ENCODE data around the gene RAPGEF3. TPM values are rescaled to one million over a fixed set of nuclear protein-coding genes. Genes with fewer than 3 reads are reported as not detected.
A peak's percentile ranks its signal among the peaks of the same experiment; 100 is the strongest.

RAPGEF3 gene
- total and polyA plus RNA-seq, 2 of the 13 experiments (the other 11 are each of a cell fraction or from before 2014, with no cell fraction given): 0.07 TPM

- TF ChIP-seq ZNF883 (CRISPR knock-in tag; IDR thresholded peaks at IDR 0.05; ENCODE audit: not compliant biosample characterization) (peak; percentile 71), SATB2 (CRISPR knock-in tag; IDR thresholded peaks at IDR 0.05) (no peak), ZNF777 (CRISPR knock-in tag; IDR thresholded peaks at IDR 0.05) (peak; percentile 78), ZSCAN30 (CRISPR knock-in tag; IDR thresholded peaks at IDR 0.05) (no peak), ZNF350 (CRISPR knock-in tag; IDR thresholded peaks at IDR 0.05; ENCODE audit: borderline replicate concordance, low read depth) (peak; percentile 61; the same call in 1 of the 2 replicates), SALL2 (CRISPR knock-in tag; IDR thresholded peaks at IDR 0.05) (0 out of 2 replicates have a peak, but pooled peaks have one; percentile 59), FOXA3 (CRISPR knock-in tag; IDR thresholded peaks at IDR 0.05) (peak; percentile 26; the same call in 1 of the 2 replicates), MEF2D (CRISPR knock-in tag; IDR thresholded peaks at IDR 0.05) (no peak), AHDC1 (CRISPR knock-in tag; IDR thresholded peaks at IDR 0.05; ENCODE audit: borderline replicate concordance) (peak; percentile 40; the same call in 1 of the 2 replicates), KDM2A (CRISPR knock-in tag; IDR thresholded peaks at IDR 0.05; ENCODE audit: borderline replicate concordance, low read depth) (peak; percentile 87), TBX2 (CRISPR knock-in tag; IDR thresholded peaks at IDR 0.05; ENCODE audit: borderline replicate concordance) (peak; percentile 31; the same call in 1 of the 2 replicates), LBX2 (CRISPR knock-in tag; IDR thresholded peaks at IDR 0.05; ENCODE audit: borderline replicate concordance) (0 out of 2 replicates have a peak, but pooled peaks have one; percentile 59)
- TF ChIP-seq, protein P1, sequence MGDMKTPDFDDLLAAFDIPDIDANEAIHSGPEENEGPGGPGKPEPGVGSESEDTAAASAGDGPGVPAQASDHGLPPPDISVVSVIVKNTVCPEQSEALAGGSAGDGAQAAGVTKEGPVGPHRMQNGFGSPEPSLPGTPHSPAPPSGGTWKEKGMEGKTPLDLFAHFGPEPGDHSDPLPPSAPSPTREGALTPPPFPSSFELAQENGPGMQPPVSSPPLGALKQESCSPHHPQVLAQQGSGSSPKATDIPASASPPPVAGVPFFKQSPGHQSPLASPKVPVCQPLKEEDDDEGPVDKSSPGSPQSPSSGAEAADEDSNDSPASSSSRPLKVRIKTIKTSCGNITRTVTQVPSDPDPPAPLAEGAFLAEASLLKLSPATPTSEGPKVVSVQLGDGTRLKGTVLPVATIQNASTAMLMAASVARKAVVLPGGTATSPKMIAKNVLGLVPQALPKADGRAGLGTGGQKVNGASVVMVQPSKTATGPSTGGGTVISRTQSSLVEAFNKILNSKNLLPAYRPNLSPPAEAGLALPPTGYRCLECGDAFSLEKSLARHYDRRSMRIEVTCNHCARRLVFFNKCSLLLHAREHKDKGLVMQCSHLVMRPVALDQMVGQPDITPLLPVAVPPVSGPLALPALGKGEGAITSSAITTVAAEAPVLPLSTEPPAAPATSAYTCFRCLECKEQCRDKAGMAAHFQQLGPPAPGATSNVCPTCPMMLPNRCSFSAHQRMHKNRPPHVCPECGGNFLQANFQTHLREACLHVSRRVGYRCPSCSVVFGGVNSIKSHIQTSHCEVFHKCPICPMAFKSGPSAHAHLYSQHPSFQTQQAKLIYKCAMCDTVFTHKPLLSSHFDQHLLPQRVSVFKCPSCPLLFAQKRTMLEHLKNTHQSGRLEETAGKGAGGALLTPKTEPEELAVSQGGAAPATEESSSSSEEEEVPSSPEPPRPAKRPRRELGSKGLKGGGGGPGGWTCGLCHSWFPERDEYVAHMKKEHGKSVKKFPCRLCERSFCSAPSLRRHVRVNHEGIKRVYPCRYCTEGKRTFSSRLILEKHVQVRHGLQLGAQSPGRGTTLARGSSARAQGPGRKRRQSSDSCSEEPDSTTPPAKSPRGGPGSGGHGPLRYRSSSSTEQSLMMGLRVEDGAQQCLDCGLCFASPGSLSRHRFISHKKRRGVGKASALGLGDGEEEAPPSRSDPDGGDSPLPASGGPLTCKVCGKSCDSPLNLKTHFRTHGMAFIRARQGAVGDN (CRISPR knock-in tag; IDR thresholded peaks at IDR 0.05): peak; percentile 83
- TF ChIP-seq, protein P2, sequence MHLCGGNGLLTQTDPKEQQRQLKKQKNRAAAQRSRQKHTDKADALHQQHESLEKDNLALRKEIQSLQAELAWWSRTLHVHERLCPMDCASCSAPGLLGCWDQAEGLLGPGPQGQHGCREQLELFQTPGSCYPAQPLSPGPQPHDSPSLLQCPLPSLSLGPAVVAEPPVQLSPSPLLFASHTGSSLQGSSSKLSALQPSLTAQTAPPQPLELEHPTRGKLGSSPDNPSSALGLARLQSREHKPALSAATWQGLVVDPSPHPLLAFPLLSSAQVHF (CRISPR knock-in tag; IDR thresholded peaks at IDR 0.05): peak; percentile 38; the same call in 1 of the 2 replicates
- TF ChIP-seq, protein P3, sequence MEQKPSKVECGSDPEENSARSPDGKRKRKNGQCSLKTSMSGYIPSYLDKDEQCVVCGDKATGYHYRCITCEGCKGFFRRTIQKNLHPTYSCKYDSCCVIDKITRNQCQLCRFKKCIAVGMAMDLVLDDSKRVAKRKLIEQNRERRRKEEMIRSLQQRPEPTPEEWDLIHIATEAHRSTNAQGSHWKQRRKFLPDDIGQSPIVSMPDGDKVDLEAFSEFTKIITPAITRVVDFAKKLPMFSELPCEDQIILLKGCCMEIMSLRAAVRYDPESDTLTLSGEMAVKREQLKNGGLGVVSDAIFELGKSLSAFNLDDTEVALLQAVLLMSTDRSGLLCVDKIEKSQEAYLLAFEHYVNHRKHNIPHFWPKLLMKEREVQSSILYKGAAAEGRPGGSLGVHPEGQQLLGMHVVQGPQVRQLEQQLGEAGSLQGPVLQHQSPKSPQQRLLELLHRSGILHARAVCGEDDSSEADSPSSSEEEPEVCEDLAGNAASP (CRISPR knock-in tag; IDR thresholded peaks at IDR 0.05; ENCODE audit: borderline replicate concordance): 0 out of 2 replicates have a peak, but pooled peaks have one; percentile 8
Measured at GRCh38 chr12:47705566-47706425, 52.9 kb downstream of the RAPGEF3 start, which contains the start of gene RPAP3 (continued).
